ENCODE data around the gene DRAXIN.

The DRAXIN gene

DNA sequence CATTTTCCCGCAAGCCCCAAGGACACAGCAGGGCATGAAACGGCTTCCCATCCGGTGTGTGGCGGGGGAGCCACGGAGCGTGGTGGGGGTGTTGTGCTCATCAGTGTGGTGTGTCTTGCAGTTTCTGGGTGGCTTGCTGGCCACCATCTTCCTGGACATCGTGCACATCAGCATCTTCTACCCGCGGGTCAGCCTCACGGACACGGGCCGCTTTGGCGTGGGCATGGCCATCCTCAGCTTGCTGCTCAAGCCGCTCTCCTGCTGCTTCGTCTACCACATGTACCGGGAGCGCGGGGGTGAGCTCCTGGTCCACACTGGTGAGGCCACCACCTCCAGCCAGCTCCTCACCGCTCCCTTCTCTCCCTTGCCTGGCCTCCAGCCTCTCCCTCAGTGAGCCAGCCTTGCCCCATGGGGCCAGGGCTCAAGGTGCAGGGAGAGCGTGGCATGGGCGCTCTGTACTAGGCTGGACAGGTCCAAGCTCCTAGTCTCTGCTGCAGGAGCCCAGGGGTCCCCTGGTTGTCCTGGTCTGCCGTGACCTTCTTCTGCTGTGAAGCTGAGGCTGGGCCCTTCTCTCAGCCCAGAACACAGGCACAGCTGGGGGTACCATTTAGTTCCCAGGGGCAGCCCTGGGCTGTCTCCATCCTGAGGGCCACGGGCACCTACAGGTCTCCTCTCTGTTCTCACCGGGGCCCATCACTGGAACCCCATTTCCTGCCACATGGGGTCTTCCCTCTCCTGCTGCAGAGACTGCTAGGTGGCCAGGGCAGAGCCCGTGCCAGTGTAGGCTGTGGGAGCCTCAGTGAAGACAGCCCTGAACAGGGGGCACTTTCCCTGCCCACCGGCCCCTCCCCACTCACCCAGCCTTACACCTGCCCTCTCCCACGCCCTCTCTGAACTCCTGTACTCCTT is 57.0 kb downstream of the DRAXIN start:
- no peak for TF ChIP-seq CTCF (IDR thresholded peaks at IDR 0.05; ENCODE audit: insufficient read depth, low read length, missing control alignments)
- DNase-seq (ENCODE audit: low read depth, low spot score), result no peak
- H3K4me3 ChIP-seq (ENCODE audit: low read depth, low read length), result no peak overlapping the region
- ChIA-PET CTCF (interaction anchor here (3.4 kb wide), 1 partner anchor 98 kb away, joined by 11 read pairs; no protein-coding TSS in a partner anchor), POLR2A (no interaction called here)

DNA sequence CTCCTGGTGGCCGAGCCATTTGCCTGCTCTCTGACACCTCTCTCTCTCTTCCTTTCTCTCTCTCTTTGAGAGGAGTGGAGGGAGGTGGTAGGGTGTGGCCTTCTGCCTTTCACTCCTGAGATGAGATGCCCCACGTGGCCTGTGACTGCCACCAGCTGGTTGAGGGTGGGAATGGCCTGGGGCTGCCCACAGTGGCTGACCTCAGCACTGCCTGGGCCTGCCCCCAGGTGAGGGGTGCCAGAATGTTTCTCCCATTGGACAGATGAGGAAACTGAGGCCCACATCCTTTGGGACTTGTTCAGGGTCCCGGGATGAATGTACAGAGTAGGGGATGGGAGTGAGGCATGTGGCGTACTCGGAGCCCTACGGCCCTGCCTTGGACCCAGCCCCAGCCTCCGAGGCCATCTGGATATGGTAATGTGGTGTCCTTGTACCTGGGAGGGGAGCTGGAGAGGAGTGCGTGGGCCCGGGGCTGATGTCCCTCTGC is 57.7 kb downstream of the DRAXIN start:
- POLR2A ChIA-PET, result no interaction called here
- no peak overlapping the region for H3K4me3 ChIP-seq (ENCODE audit: low read depth, low read length)
- no peak for DNase-seq (ENCODE audit: low read depth, low spot score)
- peak; percentile 25 for TF ChIP-seq CTCF (IDR thresholded peaks at IDR 0.05; ENCODE audit: insufficient read depth, low read length, missing control alignments)
- CTCF ChIA-PET, result interaction anchor here (0.9 to 3.4 kb wide), 4 partner anchors 11 to 99 kb away, joined by 3 to 11 read pairs (median 4); partner anchors contain the start of gene FBXO6

DNA sequence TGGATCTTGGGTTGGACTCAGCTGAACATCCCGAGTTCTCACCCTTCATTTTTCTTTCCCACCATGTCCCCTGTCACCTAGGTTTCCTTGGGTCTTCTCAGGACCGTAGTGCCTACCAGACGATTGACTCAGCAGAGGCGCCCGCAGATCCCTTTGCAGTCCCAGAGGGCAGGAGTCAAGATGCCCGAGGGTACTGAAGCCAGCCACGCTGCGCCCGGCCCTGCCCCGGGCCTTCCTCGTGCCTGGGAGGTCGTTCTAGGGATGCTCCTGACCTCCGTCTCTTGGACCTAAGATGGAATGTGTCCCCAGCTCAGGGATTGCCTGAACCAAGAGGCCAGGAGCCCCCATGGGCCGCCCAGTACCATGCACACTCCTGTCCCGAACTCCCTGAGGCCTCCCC is 58.5 kb downstream of the DRAXIN start:
- no peak for DNase-seq (ENCODE audit: low read depth, low spot score)
- ChIA-PET CTCF (interaction anchor here (0.9 to 3.4 kb wide), 4 partner anchors 12 to 100 kb away, joined by 3 to 11 read pairs (median 4); partner anchors contain the start of gene FBXO6), POLR2A (no interaction called here)
- TF ChIP-seq CTCF (IDR thresholded peaks at IDR 0.05; ENCODE audit: insufficient read depth, low read length, missing control alignments), result no peak
- no peak overlapping the region for H3K4me3 ChIP-seq (ENCODE audit: low read depth, low read length)

DNA sequence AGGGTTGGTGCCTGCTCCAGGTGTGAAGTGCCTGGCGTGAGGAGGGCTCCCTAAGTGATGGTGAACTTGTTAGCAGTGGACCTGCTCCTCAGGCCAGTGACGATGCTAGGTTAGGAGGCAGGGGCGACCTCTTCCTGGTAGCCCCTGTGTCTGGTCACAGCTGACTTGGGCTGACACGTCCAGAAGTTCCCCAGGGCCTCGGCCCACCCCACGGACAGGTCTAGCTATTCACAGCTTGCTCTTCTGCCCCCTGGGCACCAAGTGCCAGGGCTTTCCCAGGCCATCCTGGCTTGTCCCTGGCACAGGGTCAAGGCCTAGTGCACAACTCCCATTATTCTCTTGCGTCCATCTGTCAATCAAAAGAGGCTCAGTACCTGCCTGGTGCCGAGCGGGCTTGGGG is 59.6 kb downstream of the DRAXIN start:
- DNase-seq (ENCODE audit: low read depth, low spot score), result no peak
- POLR2A ChIA-PET, result no interaction called here
- no peak for TF ChIP-seq CTCF (IDR thresholded peaks at IDR 0.05; ENCODE audit: insufficient read depth, low read length, missing control alignments)
- H3K4me3 ChIP-seq (ENCODE audit: low read depth, low read length), result no peak overlapping the region
- CTCF ChIA-PET, result interaction anchor here (1.6 to 3.4 kb wide), 2 partner anchors 14 to 101 kb away, joined by 3 to 11 read pairs; no protein-coding TSS in a partner anchor

GRCh38 chr1:11752359-11753088 is 61.0 kb downstream of the DRAXIN start:
- TF ChIP-seq CTCF (IDR thresholded peaks at IDR 0.05; ENCODE audit: insufficient read depth, low read length, missing control alignments), result no peak
- H3K4me3 ChIP-seq (ENCODE audit: low read depth, low read length), result no peak overlapping the region
- POLR2A ChIA-PET, result no interaction called here
- CTCF ChIA-PET, result interaction anchor here (0.8 to 1.6 kb wide), 2 partner anchors 16 to 715 kb away, joined by 3 read pairs; no protein-coding TSS in a partner anchor
- no peak for DNase-seq (ENCODE audit: low read depth, low spot score)

Measured in AG04449 (cell line).